Lower lobe of right lung (tissue), 2 donors: ENCODE results near the gene TRIML1. TPM values are rescaled to one million over a fixed set of nuclear protein-coding genes. Genes with fewer than 3 reads are reported as not detected.

Experiments
- ATAC-seq, 2 donors: fragments of 200-7000 bp; cut with Tn5 transposase; one replicate each; pipeline ENCODE4 v1.9.1; 2020 to 2022; ENCODE audit warnings: mild to moderate bottlenecking in 2 of 2, moderate library complexity in 2 of 2
- DNase-seq: peaks from one replicate; pipeline ENCODE4 v3.0.0-alpha.2; 2020
- H3K27ac ChIP-seq: fragments of 200-600 bp; one replicate; pipeline ENCODE4 v1.8.0; 2022
- H3K27me3 ChIP-seq: fragments of 200-600 bp; one replicate; pipeline ENCODE4 v1.8.0; 2022; ENCODE audit warnings: low read depth
- H3K36me3 ChIP-seq: fragments of 200-600 bp; one replicate; pipeline ENCODE4 v1.8.0; 2022; ENCODE audit warnings: mild to moderate bottlenecking
- H3K4me1 ChIP-seq: fragments of 200-600 bp; one replicate; pipeline ENCODE4 v1.8.0; 2022
- H3K4me3 ChIP-seq: fragments of 200-600 bp; one replicate; pipeline ENCODE4 v1.8.0; 2022; ENCODE audit warnings: mild to moderate bottlenecking
- H3K9me3 ChIP-seq: fragments of 200-600 bp; one replicate; pipeline ENCODE4 v1.8.0; 2022
- intact Hi-C: fragments of 100-400 bp; cut with DNase I; formaldehyde crosslinking; loops from one replicate; pipeline ENCODE4 v1.11.0; 2022
- total RNA-seq: library from RNA; stranded (reverse); fragmentation: NEBNext Ultra II Directional; extraction: Animal tissue kit (Norgen Biotek cat#: 25700); gene quantifications from one replicate; pipeline ENCODE4 v1.2.1, GENCODE V29; 2021
- TF ChIP-seq, protein P1 (sequence below): fragments of 200-600 bp; IDR thresholded peaks from one replicate; pipeline ENCODE4 v1.8.0; 2022; ENCODE audit warnings: antibody characterized with exemption, mild to moderate bottlenecking
- donor health status: DM: no; HTN: yes; CAD: no; lungs with severe emphysema.

Gene TRIML1
- total RNA-seq, 1 donor from 2014 or later = not detected

GRCh38 chr4:188139671-188140070 lies 430 bp downstream of the TRIML1 start:
- TF ChIP-seq, protein P1, sequence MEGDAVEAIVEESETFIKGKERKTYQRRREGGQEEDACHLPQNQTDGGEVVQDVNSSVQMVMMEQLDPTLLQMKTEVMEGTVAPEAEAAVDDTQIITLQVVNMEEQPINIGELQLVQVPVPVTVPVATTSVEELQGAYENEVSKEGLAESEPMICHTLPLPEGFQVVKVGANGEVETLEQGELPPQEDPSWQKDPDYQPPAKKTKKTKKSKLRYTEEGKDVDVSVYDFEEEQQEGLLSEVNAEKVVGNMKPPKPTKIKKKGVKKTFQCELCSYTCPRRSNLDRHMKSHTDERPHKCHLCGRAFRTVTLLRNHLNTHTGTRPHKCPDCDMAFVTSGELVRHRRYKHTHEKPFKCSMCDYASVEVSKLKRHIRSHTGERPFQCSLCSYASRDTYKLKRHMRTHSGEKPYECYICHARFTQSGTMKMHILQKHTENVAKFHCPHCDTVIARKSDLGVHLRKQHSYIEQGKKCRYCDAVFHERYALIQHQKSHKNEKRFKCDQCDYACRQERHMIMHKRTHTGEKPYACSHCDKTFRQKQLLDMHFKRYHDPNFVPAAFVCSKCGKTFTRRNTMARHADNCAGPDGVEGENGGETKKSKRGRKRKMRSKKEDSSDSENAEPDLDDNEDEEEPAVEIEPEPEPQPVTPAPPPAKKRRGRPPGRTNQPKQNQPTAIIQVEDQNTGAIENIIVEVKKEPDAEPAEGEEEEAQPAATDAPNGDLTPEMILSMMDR = no peak
- no peak overlapping the region for H3K27ac ChIP-seq
- no peak overlapping the region for H3K4me3 ChIP-seq
- ATAC-seq (no peak), DNase-seq (no peak)
- intact Hi-C loops = no loop called here
- H3K9me3 ChIP-seq = no peaks in the 10 kb centered on the region
- no peaks in the 10 kb centered on the region for H3K36me3 ChIP-seq
- no peaks in the 10 kb centered on the region for H3K4me1 ChIP-seq
- H3K27me3 ChIP-seq = no peaks in the 10 kb centered on the region

DNA sequence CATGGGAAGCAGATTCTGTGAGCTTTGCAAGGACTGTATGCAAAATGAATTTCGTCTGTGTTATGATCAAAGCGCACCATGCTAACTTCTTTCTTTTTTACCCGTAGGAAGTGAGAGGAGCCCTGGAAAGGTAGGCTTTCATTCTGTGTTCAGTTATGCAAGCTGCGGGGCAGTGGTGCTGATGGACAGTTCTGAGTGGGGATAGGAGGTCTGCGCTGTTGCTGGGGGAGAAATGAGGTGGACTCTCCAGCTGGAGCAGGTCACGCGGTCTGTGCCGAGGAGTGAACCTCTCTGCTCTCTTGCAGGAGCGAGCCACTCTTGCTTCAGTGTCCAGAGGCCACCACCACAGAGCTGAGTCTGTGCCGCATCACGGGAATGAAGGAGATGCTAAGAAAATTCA lies 4.5 kb downstream of the TRIML1 start:
- DNase-seq = no peak
- ATAC-seq = no peak
- no peaks in the 10 kb centered on the region for H3K27me3 ChIP-seq
- intact Hi-C loops = no loop called here
- no peaks in the 10 kb centered on the region for H3K4me1 ChIP-seq
- H3K4me3 ChIP-seq = no peak overlapping the region
- no peaks in the 10 kb centered on the region for H3K36me3 ChIP-seq
- H3K27ac ChIP-seq = no peak overlapping the region
- TF ChIP-seq, protein P1 = no peak
- no peaks in the 10 kb centered on the region for H3K9me3 ChIP-seq

- intact Hi-C loops = no loop called here
- H3K27ac ChIP-seq = no peak overlapping the region
- no peaks in the 10 kb centered on the region for H3K36me3 ChIP-seq
- ATAC-seq (no peak), DNase-seq (no peak)
- TF ChIP-seq, protein P1 = no peak
- no peaks in the 10 kb centered on the region for H3K9me3 ChIP-seq
- H3K4me1 ChIP-seq = no peaks in the 10 kb centered on the region
- H3K27me3 ChIP-seq = no peaks in the 10 kb centered on the region
- H3K4me3 ChIP-seq = no peak overlapping the region
These were observed 6.4 kb downstream of the TRIML1 start for GRCh38 chr4:188145601-188146000.

DNA sequence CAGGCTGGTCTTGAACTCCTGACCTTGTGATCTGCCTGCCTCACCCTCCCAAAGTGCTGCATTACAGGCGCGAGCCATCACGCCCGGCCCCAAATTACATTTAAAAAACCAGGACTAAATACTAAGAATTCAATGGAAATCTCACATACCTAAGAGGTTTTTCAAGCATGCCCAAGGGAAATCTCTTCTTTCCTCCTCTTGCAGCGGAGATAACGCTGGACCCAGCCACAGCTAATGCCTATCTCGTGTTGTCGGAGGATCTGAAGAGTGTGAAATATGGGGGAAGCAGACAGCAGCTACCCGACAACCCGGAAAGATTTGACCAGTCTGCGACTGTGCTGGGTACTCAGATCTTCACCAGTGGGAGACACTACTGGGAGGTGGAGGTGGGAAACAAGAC lies 7.4 kb downstream of the TRIML1 start:
- TF ChIP-seq, protein P1 = no peak
- Histone ChIP-seq H3K36me3 (no peaks in the 10 kb centered on the region), H3K9me3 (no peaks in the 10 kb centered on the region), H3K4me1 (no peaks in the 10 kb centered on the region), H3K4me3 (no peak overlapping the region), H3K27me3 (no peaks in the 10 kb centered on the region), H3K27ac (no peak overlapping the region)
- DNase-seq (no peak), ATAC-seq (no peak)
- intact Hi-C loops = no loop called here

- DNase-seq (no peak), ATAC-seq (no peak)
- Histone ChIP-seq H3K27me3 (no peaks in the 10 kb centered on the region), H3K4me1 (no peaks in the 10 kb centered on the region), H3K27ac (no peak overlapping the region), H3K36me3 (no peaks in the 10 kb centered on the region), H3K9me3 (no peaks in the 10 kb centered on the region), H3K4me3 (no peak overlapping the region)
- TF ChIP-seq, protein P1 = no peak
- intact Hi-C loops = no loop called here
These were observed 7.9 kb downstream of the TRIML1 start for GRCh38 chr4:188147176-188147575.

GRCh38 chr4:188147776-188148175 lies 8.5 kb downstream of the TRIML1 start:
- no peak for DNase-seq
- H3K4me3 ChIP-seq = no peak overlapping the region
- no peak for ATAC-seq
- no peaks in the 10 kb centered on the region for H3K27me3 ChIP-seq
- no peaks in the 10 kb centered on the region for H3K4me1 ChIP-seq
- intact Hi-C loops = no loop called here
- H3K9me3 ChIP-seq = no peaks in the 10 kb centered on the region
- no peaks in the 10 kb centered on the region for H3K36me3 ChIP-seq
- H3K27ac ChIP-seq = no peak overlapping the region
- TF ChIP-seq, protein P1 = no peak
